ENCODE results near the gene HIVEP3.

HIVEP3 gene

DNA sequence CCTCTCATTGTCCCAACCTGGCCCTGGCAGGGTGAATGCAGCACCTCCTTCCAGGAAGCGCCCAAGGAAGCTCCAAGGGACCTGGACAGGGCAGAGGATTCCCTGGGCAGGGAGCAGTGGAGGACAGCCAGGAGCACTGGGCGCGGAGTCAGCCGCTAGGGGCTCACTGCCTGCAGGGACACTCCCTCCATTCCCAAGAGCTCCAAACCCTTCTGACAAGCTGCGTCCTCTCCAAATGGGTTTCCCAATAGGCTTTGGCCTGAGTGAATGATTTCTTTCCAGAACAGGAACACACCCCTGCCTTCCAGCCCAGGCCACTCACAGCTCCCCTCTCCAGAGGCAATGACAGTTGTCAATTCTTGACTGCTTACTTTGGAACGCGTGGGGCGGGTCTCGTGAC, 305.8 kb downstream of the HIVEP3 start:
- Histone ChIP-seq H3K36me3 (ENCODE audit: insufficient read depth) (no peaks in the 10 kb centered on the region), H3K4me2 (no peak overlapping the region), H3K27ac (no peak overlapping the region), H3K4me1 (ENCODE audit: low read depth, poor library complexity, severe bottlenecking) (no peaks in the 10 kb centered on the region), H3K9ac (no peak overlapping the region), H4K20me1 (ENCODE audit: insufficient read depth) (no peaks in the 10 kb centered on the region), H3K79me2 (ENCODE audit: insufficient read depth, low read depth) (no peaks in the 10 kb centered on the region), H2AFZ (ENCODE audit: low read depth) (no peak overlapping the region), H3K27me3 (ENCODE audit: insufficient read depth, low read depth) (no peaks in the 10 kb centered on the region), H3K4me3 (IDR thresholded peaks at IDR 0.05; ENCODE audit: insufficient read depth, low read depth, low read length) (no peak overlapping the region)
- TF ChIP-seq, protein P1, sequence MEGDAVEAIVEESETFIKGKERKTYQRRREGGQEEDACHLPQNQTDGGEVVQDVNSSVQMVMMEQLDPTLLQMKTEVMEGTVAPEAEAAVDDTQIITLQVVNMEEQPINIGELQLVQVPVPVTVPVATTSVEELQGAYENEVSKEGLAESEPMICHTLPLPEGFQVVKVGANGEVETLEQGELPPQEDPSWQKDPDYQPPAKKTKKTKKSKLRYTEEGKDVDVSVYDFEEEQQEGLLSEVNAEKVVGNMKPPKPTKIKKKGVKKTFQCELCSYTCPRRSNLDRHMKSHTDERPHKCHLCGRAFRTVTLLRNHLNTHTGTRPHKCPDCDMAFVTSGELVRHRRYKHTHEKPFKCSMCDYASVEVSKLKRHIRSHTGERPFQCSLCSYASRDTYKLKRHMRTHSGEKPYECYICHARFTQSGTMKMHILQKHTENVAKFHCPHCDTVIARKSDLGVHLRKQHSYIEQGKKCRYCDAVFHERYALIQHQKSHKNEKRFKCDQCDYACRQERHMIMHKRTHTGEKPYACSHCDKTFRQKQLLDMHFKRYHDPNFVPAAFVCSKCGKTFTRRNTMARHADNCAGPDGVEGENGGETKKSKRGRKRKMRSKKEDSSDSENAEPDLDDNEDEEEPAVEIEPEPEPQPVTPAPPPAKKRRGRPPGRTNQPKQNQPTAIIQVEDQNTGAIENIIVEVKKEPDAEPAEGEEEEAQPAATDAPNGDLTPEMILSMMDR (conservative IDR thresholded peaks at IDR 0.05; ENCODE audit: low read depth, low read length) = no peak

DNA sequence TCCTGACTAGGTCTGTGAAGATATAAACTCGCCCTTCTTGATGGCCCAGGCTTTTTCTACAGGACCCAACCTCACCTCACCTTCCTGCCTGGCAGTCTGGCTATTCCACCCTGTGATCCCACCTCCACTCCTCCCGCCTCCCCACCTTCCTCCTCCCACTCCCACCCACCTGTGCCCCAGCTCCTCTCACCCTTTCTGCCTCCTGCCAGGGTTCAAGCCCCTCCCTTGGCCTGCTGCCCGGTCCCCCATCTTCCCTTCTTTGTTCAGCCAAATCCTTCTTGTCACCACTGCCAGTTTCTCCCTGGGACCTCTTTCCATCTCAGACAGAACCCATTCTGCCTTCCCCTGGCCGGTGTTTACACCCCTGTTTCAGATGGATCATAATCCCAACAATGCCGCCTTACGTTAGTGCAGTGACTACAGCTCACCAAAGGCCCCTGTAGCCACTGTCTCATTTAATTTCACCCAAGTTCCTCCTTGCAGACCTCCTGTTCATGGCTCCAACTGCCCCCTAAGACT, 306.7 kb downstream of the HIVEP3 start:
- H3K4me3 ChIP-seq (IDR thresholded peaks at IDR 0.05; ENCODE audit: insufficient read depth, low read depth, low read length) = no peak overlapping the region
- no peak overlapping the region for H3K4me2 ChIP-seq
- H3K9ac ChIP-seq = no peak overlapping the region
- no peaks in the 10 kb centered on the region for H4K20me1 ChIP-seq (ENCODE audit: insufficient read depth)
- no peaks in the 10 kb centered on the region for H3K79me2 ChIP-seq (ENCODE audit: insufficient read depth, low read depth)
- TF ChIP-seq, protein P1 (conservative IDR thresholded peaks at IDR 0.05; ENCODE audit: low read depth, low read length) = no peak
- H3K36me3 ChIP-seq (ENCODE audit: insufficient read depth) = no peaks in the 10 kb centered on the region
- H2AFZ ChIP-seq (ENCODE audit: low read depth) = no peak overlapping the region
- no peaks in the 10 kb centered on the region for H3K4me1 ChIP-seq (ENCODE audit: low read depth, poor library complexity, severe bottlenecking)
- H3K27me3 ChIP-seq (ENCODE audit: insufficient read depth, low read depth) = no peaks in the 10 kb centered on the region
- no peak overlapping the region for H3K27ac ChIP-seq

DNA sequence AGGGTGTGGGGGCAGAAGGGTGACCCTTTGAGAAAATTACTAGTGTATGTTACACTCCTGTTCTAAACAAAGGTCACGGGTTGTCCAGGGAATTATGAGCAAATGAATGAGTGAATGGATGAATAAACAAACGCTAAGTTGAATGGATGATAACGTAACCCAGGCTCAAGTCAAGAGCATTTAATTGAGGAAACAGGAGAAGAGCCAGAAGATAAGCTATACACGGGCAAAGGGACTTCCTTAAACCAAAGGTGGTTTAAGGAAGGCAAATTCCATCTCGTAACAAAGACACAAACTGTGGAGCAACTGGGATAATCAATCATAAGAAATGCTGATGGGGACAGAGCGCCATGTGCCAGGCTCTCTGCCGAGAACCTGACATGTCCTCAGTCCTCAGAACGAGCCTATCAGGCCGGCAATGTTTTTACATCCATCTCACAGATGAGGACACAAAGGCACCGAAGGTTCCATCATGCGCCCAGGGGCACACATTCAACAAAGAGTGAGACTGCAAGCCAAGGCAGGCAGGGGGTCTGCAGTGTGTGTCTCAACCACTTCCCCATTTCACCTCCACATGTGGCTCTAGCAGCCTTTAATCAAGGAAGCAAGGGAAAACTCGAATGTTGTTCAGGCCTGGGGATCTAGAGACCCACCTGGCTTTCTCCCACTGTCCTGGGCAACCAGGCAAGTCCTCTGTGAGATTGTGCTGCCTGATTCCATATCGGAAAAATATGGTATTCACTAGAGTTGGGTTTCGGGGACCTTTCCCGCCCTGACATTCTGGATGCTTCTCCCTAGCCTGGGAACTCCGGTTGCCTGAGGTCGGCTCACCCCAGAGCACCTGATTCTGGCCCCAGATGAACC, 307.4 kb downstream of the HIVEP3 start:
- Histone ChIP-seq H3K4me3 (IDR thresholded peaks at IDR 0.05; ENCODE audit: insufficient read depth, low read depth, low read length) (no peak overlapping the region), H3K36me3 (ENCODE audit: insufficient read depth) (no peaks in the 10 kb centered on the region), H3K9ac (no peak overlapping the region), H3K4me2 (no peak overlapping the region), H2AFZ (ENCODE audit: low read depth) (no peak overlapping the region), H3K79me2 (ENCODE audit: insufficient read depth, low read depth) (no peaks in the 10 kb centered on the region), H3K27ac (no peak overlapping the region), H3K4me1 (ENCODE audit: low read depth, poor library complexity, severe bottlenecking) (no peaks in the 10 kb centered on the region), H3K27me3 (ENCODE audit: insufficient read depth, low read depth) (no peaks in the 10 kb centered on the region), H4K20me1 (ENCODE audit: insufficient read depth) (no peaks in the 10 kb centered on the region)
- TF ChIP-seq, protein P1 (conservative IDR thresholded peaks at IDR 0.05; ENCODE audit: low read depth, low read length) = no peak

DNA sequence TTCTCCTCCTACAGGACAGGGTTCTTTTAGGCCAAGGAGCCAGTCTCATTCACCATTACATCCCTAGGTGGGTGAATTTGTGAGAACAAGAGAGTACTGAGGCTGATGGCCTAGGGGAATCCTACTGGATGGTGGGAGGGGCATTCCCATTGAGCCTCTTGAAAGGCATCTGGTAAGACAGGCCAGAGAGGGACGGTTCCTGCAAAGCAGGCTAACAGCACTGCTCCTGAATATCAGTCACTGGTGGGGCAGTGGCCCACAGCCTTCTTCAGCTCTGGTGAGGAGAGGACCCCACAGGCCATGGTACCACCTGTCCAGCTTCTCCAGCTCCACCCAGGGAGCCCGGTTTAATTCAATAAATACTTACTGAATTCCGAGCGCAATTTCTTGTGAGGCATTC, 308.4 kb downstream of the HIVEP3 start:
- H3K79me2 ChIP-seq (ENCODE audit: insufficient read depth, low read depth) = no peaks in the 10 kb centered on the region
- H2AFZ ChIP-seq (ENCODE audit: low read depth) = no peak overlapping the region

More for the DNA sequence above, 308.4 kb downstream of the HIVEP3 start:
- H4K20me1 ChIP-seq (ENCODE audit: insufficient read depth) = no peaks in the 10 kb centered on the region
- H3K36me3 ChIP-seq (ENCODE audit: insufficient read depth) = no peaks in the 10 kb centered on the region
- TF ChIP-seq, protein P1 (conservative IDR thresholded peaks at IDR 0.05; ENCODE audit: low read depth, low read length) = no peak
- H3K4me2 ChIP-seq = no peak overlapping the region
- H3K27me3 ChIP-seq (ENCODE audit: insufficient read depth, low read depth) = no peaks in the 10 kb centered on the region
- H3K4me1 ChIP-seq (ENCODE audit: low read depth, poor library complexity, severe bottlenecking) = no peaks in the 10 kb centered on the region
- H3K4me3 ChIP-seq (IDR thresholded peaks at IDR 0.05; ENCODE audit: insufficient read depth, low read depth, low read length) = no peak overlapping the region
- H3K9ac ChIP-seq = no peak overlapping the region
- no peak overlapping the region for H3K27ac ChIP-seq

All from KMS-11 (cell line).